CD4-positive, CD25-positive, alpha-beta regulatory T cell (primary cell): Measurements from ENCODE around the gene SNX20. TPM values are rescaled to one million over a fixed set of nuclear protein-coding genes. Genes with fewer than 3 reads are reported as not detected.
A peak's percentile ranks its signal among the peaks of the same experiment; 100 is the strongest.

Experiments
- ATAC-seq, 2 donors: fragments of 150-1000 bp; cut with Tn5 transposase; one replicate each; pipeline ENCODE4 v1.10.0; 2021; ENCODE audit warnings: low read depth in 2 of 2, moderate number of reproducible peaks in 2 of 2, moderate library complexity in 1 of 2
- DNase-seq, 3 donors: peaks; one replicate each; pipeline versions ENCODE4 v3.0.0 to v3.0.0-alpha.2; 2012 to 2022; ENCODE audit warnings: mixed read lengths in 1 of 3
- H3K27ac ChIP-seq: one replicate; pipeline ENCODE4 v1.7.0; 2013; ENCODE audit warnings: mild to moderate bottlenecking, low read length; ENCODE audit not compliant: insufficient read depth, poor library complexity, severe bottlenecking
- H3K27me3 ChIP-seq: one replicate; pipeline ENCODE4 v1.7.0; 2013; ENCODE audit warnings: low read length; ENCODE audit not compliant: control insufficient read depth, insufficient read depth
- H3K36me3 ChIP-seq: one replicate; pipeline ENCODE4 v1.7.0; 2013; ENCODE audit warnings: mild to moderate bottlenecking, low read length, moderate library complexity; ENCODE audit not compliant: control insufficient read depth, insufficient read depth
- H3K4me1 ChIP-seq: 2 replicates; pipeline ENCODE4 v1.7.0; 2013; ENCODE audit warnings: mild to moderate bottlenecking, low read length; ENCODE audit not compliant: insufficient read depth, control insufficient read depth, poor library complexity, severe bottlenecking
- H3K4me3 ChIP-seq: one replicate; pipeline ENCODE4 v1.7.0; 2013; ENCODE audit warnings: low read depth, mild to moderate bottlenecking, low read length, moderate library complexity
- H3K9me3 ChIP-seq, 2 experiments: 1 replicate in 1 of 2; 2 replicates in 1 of 2; pipeline ENCODE4 v1.7.0; 2013; ENCODE audit warnings: low read length in 2 of 2, mild to moderate bottlenecking in 1 of 2, moderate library complexity in 1 of 2; ENCODE audit not compliant: control insufficient read depth in 2 of 2
- H3K27ac Mint-ChIP-seq, 3 donors: one replicate each; pipeline ENCODE4 v1.8.0; 2020 to 2022; ENCODE audit warnings: mild to moderate bottlenecking in 3 of 3, mixed read lengths in 3 of 3, moderate library complexity in 2 of 3
- H3K27me3 Mint-ChIP-seq: one replicate; pipeline ENCODE4 v1.8.0; 2022; ENCODE audit warnings: mild to moderate bottlenecking, mixed read lengths
- H3K36me3 Mint-ChIP-seq: one replicate; pipeline ENCODE4 v1.8.0; 2020; ENCODE audit warnings: mixed read lengths
- H3K4me1 Mint-ChIP-seq, 4 donors: one replicate each; pipeline ENCODE4 v1.8.0; 2020 to 2022; ENCODE audit warnings: mixed read lengths in 4 of 4, mild to moderate bottlenecking in 1 of 4
- H3K4me3 Mint-ChIP-seq, 4 donors: one replicate each; pipeline ENCODE4 v1.8.0; 2020 to 2022; ENCODE audit warnings: mild to moderate bottlenecking in 4 of 4, mixed read lengths in 4 of 4, moderate library complexity in 3 of 4
- H3K9me3 Mint-ChIP-seq, 7 donors: one replicate each; pipeline ENCODE4 v1.8.0; 2020 to 2022; ENCODE audit warnings: mixed read lengths in 7 of 7, mild to moderate bottlenecking in 3 of 7, moderate library complexity in 2 of 7
- polyA plus RNA-seq, 4 donors: library from polyadenylated mRNA; unstranded; fragments of 300-500 nt; fragmentation: Illumina TruSeq; gene quantifications; one replicate each; pipeline ENCODE4 v1.2.3, GENCODE V29; 2021
- total RNA-seq: library from RNA; stranded (reverse); gene quantifications from one replicate; pipeline ENCODE4 v1.2.3, GENCODE V29; 2022

Gene SNX20
- total and polyA plus RNA-seq, 5 donors from 2014 or later: 69.2 to 173 (median 130) TPM

DNA sequence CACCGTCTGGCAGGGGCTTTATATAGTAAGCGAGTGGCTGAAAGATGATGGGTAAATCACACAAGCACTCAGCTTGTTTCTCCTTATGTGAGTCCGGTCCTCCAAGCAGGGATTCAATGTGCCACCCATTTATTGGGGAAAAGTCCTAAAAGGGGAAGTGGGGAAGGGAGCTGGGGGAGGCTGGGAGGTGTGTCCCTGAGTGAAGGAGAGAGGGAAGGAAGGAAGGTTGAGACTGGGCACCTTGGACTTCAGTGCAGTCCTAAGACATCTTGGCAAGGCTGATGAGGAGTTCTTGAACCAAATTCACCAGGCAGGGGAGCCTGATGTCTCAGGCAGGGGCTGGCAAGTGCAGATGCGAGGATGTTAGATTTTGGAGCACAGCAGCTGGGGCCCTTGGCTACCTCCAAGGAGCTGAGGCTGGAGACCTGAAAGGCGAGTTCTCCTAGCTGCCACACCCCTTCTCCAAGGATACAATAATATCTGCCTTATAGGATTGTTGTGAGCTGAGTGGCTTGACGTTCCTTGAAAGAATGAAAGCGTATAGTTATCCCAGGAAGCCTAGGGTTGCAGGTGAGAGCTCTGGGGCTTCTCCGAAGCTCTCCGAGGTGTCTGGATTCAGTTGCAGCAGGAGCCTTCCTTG is 37.8 kb upstream of the SNX20 start:
- Mint-ChIP-seq H3K36me3 (peaks cover 10% of the 10 kb centered on the region), H3K27me3 (no peaks in the 10 kb centered on the region), H3K27ac (peak overlapping the region in 1 of 3 donors; percentile 51), H3K4me1 (peaks cover 0 to 42% (median 18%) of the 10 kb centered on the region in 4 donors), H3K4me3 (no peak overlapping the region), H3K9me3 (peaks cover 0 to 7% (median under 1%) of the 10 kb centered on the region in 7 donors)
- no peak overlapping the region for H3K4me3 ChIP-seq
- H3K9me3 ChIP-seq: peaks cover 3% of the 10 kb centered on the region in 2 experiments
- H3K27me3 ChIP-seq: no peaks in the 10 kb centered on the region
- ATAC-seq: no peak
- H3K27ac ChIP-seq: no peak overlapping the region
- DNase-seq: no peak
- peaks cover 6% of the 10 kb centered on the region for H3K36me3 ChIP-seq
- peaks cover 7% of the 10 kb centered on the region for H3K4me1 ChIP-seq

- H3K9me3 ChIP-seq: no peaks in the 10 kb centered on the region
- DNase-seq: no peak
- Mint-ChIP-seq H3K27me3 (no peaks in the 10 kb centered on the region), H3K9me3 (peaks cover 0 to 2% (median 0%) of the 10 kb centered on the region in 7 donors), H3K4me3 (no peak overlapping the region), H3K36me3 (peaks cover 7% of the 10 kb centered on the region), H3K4me1 (peaks cover 0 to 46% (median 17%) of the 10 kb centered on the region in 4 donors), H3K27ac (peak overlapping the region in 2 of 3 donors; percentile 28 to 57)
- peaks cover 7% of the 10 kb centered on the region for H3K4me1 ChIP-seq
- ATAC-seq: no peak
- H3K27me3 ChIP-seq: no peaks in the 10 kb centered on the region
- no peak overlapping the region for H3K27ac ChIP-seq
- H3K4me3 ChIP-seq: no peak overlapping the region
- peaks cover 4% of the 10 kb centered on the region for H3K36me3 ChIP-seq
Observed at GRCh38 chr16:50718061-50718760, 37.1 kb upstream of the SNX20 start.

DNA sequence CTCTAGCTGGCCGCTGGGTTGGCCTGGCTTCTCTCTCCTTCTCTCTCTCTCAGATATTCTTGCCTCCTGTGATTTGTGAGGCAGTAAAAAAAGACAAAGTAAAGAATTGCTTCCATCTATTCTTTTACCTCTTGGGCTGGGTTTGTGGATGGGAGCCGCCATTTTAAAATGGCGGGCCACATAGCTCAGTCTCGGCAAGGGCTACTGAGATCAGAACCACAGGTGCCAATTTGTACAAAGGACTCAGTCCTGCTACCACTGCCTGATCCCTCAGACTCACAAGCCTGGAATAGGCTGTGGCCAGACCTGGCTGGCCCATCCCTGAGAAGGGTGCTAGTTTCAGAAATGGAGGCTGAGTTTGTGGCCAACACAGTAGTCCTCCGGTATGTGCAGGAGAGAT is 36.4 kb upstream of the SNX20 start:
- H3K9me3 Mint-ChIP-seq: no peaks in the 10 kb centered on the region
- no peak overlapping the region for H3K27ac ChIP-seq

DNA sequence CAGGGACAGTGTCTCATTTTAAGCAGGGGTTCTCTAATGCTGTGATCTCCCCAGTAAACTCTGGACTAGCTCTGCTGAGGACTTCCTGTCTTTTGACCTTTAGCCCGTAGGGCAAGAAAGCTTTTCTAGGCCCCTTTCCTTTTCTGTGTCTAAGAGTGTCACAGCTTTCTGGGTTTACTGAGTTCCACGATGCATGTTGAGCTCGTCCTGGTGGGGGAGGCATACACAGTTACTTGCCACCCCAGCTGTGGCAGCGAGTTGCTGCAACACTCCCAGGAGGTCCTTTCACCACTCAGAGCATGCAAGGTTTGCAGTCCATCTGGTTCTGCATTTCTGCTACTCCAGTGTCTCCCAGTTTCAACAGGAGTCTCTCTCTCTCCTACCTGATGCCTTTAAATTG is 36.0 kb upstream of the SNX20 start:
- peaks cover 2% of the 10 kb centered on the region for H3K36me3 ChIP-seq
- no peaks in the 10 kb centered on the region for H3K27me3 Mint-ChIP-seq
- H3K27me3 ChIP-seq: no peaks in the 10 kb centered on the region
- H3K36me3 Mint-ChIP-seq: no peaks in the 10 kb centered on the region
- H3K9me3 Mint-ChIP-seq: no peaks in the 10 kb centered on the region
- H3K9me3 ChIP-seq: no peaks in the 10 kb centered on the region
- ATAC-seq: no peak
- peak overlapping the region; percentile 12 to 71 (median 26) for H3K27ac Mint-ChIP-seq
- peaks cover 0 to 50% (median 17%) of the 10 kb centered on the region in 4 donors for H3K4me1 Mint-ChIP-seq
- H3K4me1 ChIP-seq: peaks cover 7% of the 10 kb centered on the region
- no peak overlapping the region for H3K4me3 ChIP-seq
- no peak overlapping the region for H3K4me3 Mint-ChIP-seq
- H3K27ac ChIP-seq: no peak overlapping the region
- no peak for DNase-seq

More for the DNA sequence above, 36.4 kb upstream of the SNX20 start:
- H3K4me3 ChIP-seq: no peak overlapping the region
- H3K36me3 ChIP-seq: peaks cover 3% of the 10 kb centered on the region
- no peak for DNase-seq
- peaks cover 0 to 48% (median 17%) of the 10 kb centered on the region in 4 donors for H3K4me1 Mint-ChIP-seq
- H3K4me1 ChIP-seq: peaks cover 7% of the 10 kb centered on the region
- no peaks in the 10 kb centered on the region for H3K27me3 ChIP-seq
- H3K27me3 Mint-ChIP-seq: no peaks in the 10 kb centered on the region
- peak overlapping the region; percentile 12 to 71 (median 26) for H3K27ac Mint-ChIP-seq
- H3K9me3 ChIP-seq: no peaks in the 10 kb centered on the region
- H3K4me3 Mint-ChIP-seq: no peak overlapping the region
- no peak for ATAC-seq
- H3K36me3 Mint-ChIP-seq: peaks cover 2% of the 10 kb centered on the region

DNA sequence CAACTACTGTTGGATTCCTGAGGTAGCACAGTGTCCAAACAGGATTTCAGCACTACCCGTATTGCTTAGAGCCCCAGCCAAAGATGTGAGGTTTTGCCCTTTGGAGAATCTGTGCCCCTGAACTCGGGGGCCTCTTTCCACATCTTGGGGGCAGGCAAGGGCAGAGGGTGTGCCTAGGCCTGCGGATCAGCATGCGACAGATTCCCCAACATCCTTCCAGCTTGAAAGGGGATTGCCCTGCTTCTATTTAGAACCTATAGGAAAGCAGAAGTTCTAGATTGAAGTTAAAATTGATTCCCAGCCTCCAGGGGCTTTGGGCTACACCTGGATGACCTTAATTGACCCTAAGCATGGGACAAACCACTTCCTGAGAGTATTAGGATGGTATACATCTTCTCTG is 31.8 kb upstream of the SNX20 start:
- Mint-ChIP-seq H3K36me3 (no peaks in the 10 kb centered on the region), H3K27ac (no peak overlapping the region), H3K4me3 (no peak overlapping the region), H3K4me1 (peaks cover 10 to 46% (median 15%) of the 10 kb centered on the region in 4 donors), H3K9me3 (no peaks in the 10 kb centered on the region), H3K27me3 (no peaks in the 10 kb centered on the region)
- H3K4me1 ChIP-seq: peaks cover 15% of the 10 kb centered on the region
- no peak overlapping the region for H3K4me3 ChIP-seq
- peaks cover 5% of the 10 kb centered on the region for H3K36me3 ChIP-seq
- ATAC-seq: no peak
- no peaks in the 10 kb centered on the region for H3K27me3 ChIP-seq
- DNase-seq: no peak
- no peaks in the 10 kb centered on the region for H3K9me3 ChIP-seq
- no peak overlapping the region for H3K27ac ChIP-seq

- peaks cover 5% of the 10 kb centered on the region for H3K36me3 ChIP-seq
- no peak overlapping the region for H3K27ac ChIP-seq
- Mint-ChIP-seq H3K27ac (peak overlapping the region in 1 of 3 donors; percentile 35), H3K27me3 (no peaks in the 10 kb centered on the region), H3K36me3 (no peaks in the 10 kb centered on the region), H3K4me3 (no peak overlapping the region), H3K9me3 (no peaks in the 10 kb centered on the region), H3K4me1 (peaks cover 7 to 45% (median 14%) of the 10 kb centered on the region in 4 donors)
- no peaks in the 10 kb centered on the region for H3K27me3 ChIP-seq
- no peak for ATAC-seq
- DNase-seq: no peak
- no peaks in the 10 kb centered on the region for H3K9me3 ChIP-seq
- no peak overlapping the region for H3K4me3 ChIP-seq
- H3K4me1 ChIP-seq: peaks cover 15% of the 10 kb centered on the region
Observed at GRCh38 chr16:50712560-50712898, 31.4 kb upstream of the SNX20 start.

DNA sequence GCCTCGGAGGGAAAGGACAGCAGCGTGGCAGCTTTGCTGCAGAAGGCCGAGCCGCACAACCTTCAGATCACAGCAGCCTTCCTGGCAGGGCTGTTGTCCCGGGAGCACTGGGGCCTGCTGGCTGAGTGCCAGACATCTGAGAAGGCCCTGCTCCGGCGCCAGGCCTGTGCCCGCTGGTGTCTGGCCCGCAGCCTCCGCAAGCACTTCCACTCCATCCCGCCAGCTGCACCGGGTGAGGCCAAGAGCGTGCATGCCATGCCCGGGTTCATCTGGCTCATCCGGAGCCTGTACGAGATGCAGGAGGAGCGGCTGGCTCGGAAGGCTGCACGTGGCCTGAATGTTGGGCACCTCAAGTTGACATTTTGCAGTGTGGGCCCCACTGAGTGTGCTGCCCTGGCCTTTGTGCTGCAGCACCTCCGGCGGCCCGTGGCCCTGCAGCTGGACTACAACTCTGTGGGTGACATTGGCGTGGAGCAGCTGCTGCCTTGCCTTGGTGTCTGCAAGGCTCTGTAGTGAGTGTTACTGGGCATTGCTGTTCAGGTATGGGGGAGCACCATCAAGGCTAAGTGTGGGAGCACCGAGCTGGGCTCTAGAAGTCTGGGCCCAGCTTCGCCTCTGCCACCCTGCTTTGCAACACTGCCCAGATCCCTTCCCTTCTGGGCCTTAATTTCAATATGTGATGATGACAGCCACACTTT is 30.9 kb upstream of the SNX20 start:
- Mint-ChIP-seq H3K27me3 (no peaks in the 10 kb centered on the region), H3K36me3 (no peaks in the 10 kb centered on the region), H3K4me1 (peaks cover 6 to 43% (median 13%) of the 10 kb centered on the region in 4 donors), H3K4me3 (no peak overlapping the region), H3K27ac (peak overlapping the region in 1 of 3 donors; percentile 35), H3K9me3 (no peaks in the 10 kb centered on the region)
- Histone ChIP-seq H3K36me3 (peaks cover 5% of the 10 kb centered on the region), H3K9me3 (no peaks in the 10 kb centered on the region), H3K27ac (no peak overlapping the region), H3K4me1 (peaks cover 15% of the 10 kb centered on the region), H3K27me3 (no peaks in the 10 kb centered on the region), H3K4me3 (no peak overlapping the region)
- no peak for DNase-seq
- ATAC-seq: no peak
